DMS53 treated with DMSO at 0.1 percent for 48 hours (cell line): ENCODE data around the gene PADI3.

Source experiments
- DNase-seq: peaks from one replicate; lab custom pipeline; 2025; ENCODE audit not compliant: unreplicated experiment; lab: John Stamatoyannopoulos, UW

PADI3 gene

DNA sequence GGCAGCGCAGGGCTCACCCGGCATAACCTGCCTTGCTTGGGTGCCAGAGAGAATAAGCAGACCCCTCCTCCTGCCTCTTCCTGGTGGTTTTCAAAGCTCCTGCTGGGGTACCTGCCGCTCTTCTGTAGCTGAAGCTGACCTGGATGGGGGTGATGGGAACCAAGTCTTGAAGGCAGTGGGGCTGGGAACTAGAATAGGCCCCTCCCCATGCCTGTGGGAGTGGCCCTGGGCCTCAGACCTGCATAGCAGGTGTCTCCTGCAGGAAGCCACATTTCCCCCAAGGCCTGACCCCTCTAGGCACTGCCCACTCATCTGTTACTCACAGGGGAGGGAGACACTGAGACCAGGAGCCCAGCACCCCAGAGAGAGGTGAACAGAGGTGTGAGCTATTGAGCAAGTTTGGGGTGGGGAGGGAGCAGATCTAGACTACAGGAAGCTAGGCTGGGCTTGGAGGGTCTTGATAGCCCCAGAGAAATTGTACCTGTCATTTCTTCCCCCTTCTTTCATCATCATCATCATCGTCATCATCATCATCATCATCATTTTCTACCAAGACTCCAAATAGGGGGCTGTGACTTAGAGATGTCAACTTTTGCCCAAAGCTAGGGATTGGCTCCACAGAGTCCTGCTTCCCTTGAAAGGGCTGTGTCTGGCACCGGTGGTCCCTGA, 33.9 kb upstream of the PADI3 start:
- DNase-seq: no peak

DNA sequence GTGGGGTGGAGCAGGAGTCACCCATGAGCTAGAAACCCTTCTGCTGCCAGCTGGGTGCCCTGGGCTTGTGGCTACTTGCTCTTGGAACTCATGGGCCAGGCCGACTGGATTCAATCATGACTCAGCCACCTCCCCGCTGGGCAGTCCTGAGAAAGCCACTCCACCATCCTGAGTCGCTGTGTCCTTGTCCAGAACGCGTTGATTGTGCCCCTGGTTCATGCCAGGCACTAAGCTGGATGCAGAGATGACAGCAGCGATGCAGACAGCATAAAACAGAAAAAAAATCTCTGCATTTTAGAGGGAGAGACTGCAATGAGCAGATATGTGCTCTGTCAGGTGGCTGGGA, 33.4 kb upstream of the PADI3 start:
- DNase-seq: no peak

DNA sequence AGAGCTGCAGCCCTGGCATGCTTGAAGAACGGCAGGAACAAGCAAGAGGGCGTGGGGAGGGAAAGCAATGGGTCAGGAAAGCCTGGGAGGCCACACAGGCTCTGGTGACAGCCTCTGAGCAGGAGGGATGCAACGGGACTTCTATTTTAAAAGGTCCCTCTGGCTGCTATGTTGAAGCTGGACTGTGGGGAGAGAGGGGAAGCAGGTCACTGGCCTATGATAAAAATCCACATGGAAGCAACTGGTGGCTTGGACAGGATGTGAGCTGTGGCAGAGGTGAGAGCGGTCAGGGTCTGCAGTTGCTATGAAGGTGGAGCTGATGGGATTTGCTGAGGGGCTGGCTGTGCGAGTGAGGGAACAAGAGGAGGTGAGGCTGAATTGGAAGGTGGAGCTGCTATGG, 32.8 kb upstream of the PADI3 start:
- no peak for DNase-seq

DNA sequence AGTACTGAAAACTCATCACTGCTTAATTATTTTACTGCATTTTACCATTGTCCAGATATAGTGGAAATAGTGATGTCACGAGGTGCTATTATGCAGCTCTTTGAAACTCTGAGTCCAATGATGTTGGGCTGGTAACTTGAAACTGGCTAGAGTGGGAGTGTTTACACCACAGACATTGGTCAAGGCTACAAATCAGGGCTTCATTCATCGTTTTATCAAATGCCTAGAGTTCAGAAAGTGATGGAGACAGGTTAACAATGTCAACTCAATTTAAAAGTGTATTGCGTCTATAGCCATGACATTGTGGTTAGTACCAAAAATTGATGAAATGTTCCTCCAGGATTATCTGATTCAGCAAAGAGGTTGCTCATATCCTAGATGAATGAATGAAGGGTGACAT, 31.3 kb upstream of the PADI3 start:
- DNase-seq: no peak

DNA sequence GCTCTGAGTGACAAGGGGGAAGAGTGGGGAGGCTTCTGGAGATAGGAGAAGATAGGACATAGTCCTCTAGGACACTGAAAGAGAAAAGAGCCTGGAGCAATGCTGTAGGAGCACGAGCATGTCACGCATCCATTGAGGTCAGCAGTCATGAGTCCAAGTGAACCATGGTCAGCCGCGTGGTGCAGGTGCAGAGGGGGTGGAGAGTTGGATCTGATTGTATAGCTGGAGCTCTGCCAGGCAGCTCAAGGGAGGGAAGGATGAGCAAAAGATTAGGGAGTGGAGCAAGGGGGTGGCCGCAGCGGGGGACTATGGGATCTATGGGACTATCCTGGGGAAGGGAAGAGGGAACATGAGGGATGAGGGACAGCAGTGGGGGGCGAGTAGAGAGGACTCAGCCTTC, 30.0 kb upstream of the PADI3 start:
- DNase-seq: no peak

DNA sequence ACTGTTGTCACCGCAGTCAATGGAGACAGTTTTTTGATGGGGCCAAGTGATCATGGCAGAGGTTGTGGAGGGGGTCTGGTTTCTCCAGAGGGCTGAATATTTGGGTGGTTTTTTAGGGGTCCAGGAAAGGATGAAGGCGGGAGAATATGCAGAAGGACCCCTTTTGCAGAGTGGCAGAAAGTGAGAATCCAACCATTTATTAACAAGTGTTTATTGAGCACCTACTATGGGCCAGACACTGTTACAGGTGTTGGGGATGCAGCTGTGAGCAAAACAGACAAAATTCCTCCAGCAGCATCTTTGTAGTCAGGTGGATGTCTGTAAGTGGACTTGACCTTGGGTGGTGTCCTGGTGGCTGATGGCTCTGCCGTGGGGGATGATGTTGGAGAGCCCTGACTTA, 28.6 kb upstream of the PADI3 start:
- no peak for DNase-seq

DNA sequence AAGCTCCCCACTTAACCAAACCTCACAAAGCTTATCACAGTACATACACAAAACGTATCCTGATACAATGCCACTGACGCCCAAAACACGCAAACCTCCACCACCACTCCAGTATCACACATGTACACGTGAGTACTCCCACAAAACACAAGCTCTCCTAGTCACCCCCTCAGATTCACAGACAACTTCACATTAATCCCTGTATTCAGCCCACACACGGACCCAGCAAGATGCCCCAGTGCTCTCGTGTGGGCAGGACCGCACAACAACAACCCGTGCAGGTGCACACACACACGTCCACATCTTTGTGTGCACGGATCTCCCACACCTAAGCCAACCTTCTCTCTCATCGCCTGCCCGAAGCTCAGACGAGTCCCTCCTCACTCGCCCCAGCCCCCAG, 26.3 kb upstream of the PADI3 start:
- DNase-seq: no peak

DNA sequence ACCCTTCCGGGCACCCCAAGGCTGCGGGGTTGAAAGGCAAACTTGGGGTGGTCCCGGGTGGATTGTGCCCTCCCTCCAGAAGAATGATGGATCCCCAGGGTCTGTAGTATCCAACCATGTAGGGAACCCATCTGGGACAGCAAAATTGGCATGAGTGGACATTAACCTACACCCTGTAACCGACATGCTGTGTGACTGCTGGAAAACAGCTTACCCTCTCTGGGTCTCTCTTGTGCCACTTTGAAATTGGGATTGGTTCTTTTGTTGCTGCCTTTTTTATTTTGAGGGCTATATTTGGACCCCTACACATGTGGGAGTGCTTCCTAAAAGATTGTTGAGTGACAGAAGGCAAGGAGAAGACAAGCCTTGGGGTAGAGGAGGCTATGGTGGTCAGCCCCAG, 24.5 kb upstream of the PADI3 start:
- no peak for DNase-seq

DNA sequence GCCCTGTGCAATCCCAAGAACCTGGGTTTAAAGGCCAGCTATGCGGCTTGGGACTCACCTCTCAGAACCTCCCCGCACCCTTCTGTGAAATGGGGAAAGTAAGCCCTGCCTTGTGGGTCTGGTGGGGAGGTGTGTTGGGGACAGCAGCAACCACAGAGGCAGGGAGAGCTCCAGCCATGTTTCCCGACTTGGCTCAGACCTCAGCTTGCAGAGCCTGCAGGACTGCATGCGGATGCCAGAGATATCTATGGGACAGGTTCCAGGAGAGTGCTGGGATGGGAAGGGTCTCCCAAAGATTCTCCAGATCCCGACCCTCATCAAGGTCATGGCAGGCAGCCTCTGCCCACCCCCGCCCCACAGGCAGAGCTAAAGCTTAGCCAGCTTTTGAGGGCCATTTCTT, 23.8 kb upstream of the PADI3 start:
- DNase-seq: no peak

DNA sequence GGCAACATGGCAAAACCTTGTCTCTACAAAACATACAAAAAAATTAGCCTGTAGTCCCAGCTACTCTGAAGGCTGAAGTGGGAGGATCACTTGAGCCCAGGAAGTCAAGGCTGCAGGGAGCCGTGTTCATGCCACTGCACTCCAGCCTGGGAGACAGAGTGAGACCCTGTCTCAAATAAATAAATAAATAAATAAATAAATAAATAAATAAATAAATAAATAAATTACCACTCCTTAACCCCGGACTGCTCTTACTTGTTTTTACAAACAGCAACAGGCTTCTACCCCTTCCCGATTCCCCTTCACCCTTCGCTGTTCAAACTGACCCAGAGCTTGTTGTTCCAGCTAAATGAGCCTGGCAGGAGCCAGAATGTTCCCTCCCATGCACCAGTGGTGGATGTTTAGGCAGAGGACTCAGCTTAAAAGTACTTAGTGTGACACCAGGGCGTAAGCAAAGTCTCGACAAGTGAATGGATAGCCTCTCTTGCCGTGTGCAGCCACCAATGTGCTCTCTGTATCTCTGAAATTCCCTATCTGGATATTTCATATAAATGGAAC, 21.5 kb upstream of the PADI3 start:
- DNase-seq: no peak

DNA sequence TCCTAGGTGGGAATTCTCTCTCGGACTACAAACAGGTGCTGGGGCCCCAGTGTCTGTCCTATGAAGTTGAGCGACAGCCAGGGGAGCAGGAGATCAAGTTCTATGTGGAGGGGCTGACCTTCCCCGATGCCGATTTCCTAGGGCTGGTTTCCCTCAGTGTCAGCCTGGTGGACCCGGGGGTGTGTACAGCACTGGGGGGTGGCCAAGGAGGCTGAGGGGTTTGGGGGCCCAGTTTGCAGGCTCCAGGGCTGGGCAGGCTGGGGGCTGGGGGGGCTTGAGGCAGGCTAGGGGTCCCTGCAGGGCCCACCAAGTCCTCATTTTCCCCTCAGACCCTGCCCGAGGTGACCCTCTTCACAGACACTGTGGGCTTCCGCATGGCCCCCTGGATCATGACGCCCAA, 20.3 kb upstream of the PADI3 start:
- DNase-seq: no peak

DNA sequence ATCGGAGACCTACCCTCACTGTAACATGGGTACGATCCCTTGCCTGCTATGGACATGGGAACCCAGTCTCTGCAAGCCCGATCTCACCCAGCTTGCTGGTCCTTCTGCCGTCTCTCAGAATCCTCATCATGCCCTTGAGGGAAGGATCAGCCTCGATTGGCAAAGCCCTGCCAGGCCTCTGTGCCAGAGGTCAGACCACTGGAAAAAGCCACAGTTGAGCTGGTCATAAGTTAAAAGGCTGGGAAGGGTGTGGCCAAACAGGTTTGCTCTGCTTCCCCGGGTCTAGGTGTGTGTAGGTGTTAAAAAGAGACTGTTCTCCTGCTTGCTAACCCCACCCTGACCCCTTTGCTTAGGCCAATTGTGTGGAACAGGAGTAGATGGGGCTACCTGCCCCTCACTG, 19.5 kb upstream of the PADI3 start:
- no peak for DNase-seq

DNA sequence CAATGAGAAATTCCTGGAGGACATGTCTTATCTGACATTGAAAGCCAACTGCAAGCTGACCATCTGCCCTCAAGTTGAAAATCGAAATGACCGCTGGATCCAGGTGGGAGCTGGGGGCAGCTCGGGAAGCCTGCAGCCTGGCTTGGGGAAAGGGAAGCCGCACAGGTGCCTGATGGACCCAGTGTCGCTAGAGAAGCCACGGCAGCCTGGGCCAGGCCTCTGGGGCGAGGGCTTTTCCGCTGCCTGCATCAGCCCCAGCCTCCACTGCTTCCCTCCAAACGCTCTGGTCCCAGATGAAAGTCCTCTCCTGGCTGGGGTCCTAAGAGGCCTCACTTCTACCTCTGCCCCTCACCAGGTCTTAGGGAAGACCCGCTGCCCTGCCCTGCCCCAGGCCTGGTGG, 18.8 kb upstream of the PADI3 start:
- no peak for DNase-seq

DNA sequence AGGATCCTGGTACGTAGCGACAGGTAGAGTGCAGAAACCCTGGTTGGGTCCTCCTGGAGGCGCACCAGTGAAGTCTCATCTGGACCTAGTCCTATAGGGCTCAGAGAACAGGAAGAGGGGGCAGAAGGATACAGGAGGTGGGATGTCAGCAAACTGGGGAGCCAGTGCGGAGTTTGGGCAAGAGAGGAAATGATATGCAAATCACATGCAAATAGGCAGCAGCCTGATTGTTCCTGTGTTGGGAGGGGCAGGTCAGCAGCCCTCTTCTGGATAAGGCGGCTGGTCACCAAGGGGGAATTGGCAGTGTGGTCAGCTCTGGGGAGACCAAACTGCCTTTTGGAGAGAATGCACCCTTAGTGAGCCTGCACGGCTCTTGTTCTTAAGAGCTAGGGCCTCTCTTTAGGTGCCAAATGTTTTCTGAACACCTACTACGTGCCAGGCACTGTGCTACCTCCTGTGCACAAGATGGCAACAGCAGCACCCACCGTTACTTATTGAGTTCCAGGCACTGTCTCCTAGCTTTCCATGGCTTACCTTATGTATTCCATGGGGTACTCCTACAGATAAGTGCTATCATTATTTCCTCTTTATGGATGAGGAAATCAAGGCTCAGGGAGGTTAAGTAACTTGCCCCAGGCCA, 18.1 kb upstream of the PADI3 start:
- no peak for DNase-seq

DNA sequence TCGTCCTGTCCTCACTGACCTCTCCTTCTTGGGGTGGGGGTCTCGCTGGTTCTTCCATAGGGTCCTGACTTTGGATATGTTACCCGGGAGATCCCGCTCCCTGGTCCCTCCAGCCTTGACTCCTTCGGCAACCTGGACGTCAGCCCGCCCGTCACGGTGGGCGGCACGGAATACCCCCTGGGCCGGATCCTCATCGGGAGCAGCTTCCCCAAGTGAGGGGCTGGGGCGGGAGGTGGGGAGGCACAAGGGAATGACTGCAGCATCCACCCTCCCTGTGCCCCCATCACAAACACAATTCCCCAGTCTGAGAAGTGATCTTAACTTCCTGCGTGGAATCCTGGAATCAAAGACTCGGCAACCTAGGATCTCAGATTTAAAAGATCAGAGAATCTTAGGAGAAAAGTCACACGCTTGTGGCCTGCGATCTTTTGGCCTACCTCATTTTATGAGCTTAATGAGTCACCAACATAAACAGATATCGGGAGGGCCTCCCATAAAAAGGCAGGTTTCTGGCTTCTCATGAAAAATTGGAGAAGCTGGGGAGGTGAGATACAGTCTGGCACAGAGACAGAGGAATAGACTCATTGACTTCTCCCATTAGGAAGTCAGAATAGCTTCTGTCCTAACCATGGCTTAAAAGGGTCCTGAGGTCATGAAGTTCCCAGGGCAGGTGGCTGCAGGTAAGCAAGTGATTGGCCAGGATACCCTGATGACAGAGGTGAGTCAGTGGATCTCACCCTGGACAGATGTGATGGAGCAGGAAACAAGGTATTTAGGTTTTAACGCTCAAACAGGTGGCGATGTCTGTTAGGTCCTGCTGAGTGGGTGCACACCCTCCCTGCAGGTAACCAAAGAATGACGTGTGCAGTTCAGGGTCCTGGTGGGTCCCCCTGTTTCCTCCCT, 15.9 kb upstream of the PADI3 start:
- peak; percentile 82 for DNase-seq

DNA sequence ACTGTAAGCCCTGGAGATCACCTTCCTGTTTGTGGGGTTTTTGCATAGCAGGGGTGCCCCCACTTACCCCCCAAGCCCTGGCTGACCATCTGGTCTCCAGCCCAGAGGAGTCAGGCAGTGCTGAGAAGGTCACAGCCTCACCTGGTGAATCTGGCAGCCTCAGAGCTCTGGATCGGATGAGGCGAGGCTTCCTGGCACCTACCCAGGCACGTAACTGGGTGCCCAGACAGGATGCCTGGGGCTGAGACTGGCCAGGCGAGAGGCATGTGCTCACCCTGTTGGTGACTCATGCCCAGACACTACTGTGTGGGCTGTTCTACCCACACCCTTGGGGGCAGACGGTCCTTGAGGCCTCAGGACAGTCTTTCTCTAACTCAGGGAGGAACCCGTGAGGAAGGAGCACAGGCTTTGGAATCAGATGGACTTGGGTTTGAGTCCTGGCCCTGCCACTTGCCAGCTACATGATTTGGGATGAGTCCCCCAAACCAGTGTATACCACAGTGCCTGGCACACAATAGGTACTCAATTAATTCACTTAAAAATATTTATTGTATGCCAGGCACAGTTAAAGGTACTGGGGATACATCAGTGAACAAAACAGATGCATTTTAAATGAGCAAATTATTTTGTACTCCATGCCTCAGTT, 15.1 kb upstream of the PADI3 start:
- DNase-seq: peak; percentile 68

DNA sequence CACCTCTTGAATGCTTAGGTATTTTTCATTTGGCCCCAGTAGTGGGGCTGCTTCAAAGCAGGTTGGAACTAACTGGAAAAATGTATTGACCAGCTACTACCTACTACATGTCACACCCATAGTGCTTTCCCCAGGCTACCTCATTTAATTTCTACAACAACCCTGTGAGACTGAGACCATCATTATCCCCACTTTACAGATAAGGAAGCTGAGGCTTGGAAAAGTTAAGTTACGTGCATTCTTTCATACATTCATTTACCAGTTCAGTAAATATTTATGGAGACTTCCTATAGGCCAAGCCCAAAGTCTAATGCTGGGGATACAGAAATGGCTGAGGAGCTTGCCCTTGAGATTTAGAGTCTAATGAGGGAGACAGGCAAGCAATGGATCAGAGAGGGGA, 14.5 kb upstream of the PADI3 start:
- DNase-seq: no peak

DNA sequence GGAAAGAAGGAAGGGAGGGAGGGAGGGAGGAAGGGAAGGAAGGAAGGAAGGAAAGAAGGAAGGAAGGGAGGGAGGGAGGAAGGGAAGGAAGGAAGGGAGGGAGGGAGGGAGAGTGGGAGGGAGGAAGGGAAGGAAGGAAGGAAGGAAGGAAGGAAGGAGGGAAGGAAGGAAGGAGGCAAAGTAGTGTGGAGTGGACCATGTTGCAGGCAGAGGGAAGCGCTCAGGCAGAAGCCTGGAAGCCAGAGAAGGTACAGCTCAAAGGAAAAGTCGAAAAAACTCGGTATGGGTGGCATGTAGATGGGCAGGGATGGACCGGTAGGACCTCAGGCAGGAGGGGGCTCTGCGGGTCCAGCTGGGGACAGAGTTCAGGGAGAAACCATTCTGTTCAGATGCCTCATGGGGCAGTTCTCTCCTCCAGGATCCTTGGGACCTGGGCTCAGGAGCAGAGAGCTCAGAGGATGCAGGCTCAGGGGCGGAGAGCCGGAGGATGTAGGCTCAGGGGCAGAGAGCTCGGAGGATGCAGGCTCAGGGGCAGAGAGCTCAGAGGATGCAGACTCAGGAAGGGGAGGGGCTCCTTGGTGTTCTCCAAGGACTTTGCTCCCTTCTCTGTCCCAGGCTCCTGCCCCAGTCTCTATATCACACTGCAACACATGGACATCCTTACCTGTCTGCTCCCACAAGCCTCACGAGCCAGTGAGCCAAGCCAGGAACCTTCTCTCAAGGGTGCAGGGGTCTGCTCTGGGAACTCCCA, 13.6 kb upstream of the PADI3 start:
- DNase-seq: no peak

DNA sequence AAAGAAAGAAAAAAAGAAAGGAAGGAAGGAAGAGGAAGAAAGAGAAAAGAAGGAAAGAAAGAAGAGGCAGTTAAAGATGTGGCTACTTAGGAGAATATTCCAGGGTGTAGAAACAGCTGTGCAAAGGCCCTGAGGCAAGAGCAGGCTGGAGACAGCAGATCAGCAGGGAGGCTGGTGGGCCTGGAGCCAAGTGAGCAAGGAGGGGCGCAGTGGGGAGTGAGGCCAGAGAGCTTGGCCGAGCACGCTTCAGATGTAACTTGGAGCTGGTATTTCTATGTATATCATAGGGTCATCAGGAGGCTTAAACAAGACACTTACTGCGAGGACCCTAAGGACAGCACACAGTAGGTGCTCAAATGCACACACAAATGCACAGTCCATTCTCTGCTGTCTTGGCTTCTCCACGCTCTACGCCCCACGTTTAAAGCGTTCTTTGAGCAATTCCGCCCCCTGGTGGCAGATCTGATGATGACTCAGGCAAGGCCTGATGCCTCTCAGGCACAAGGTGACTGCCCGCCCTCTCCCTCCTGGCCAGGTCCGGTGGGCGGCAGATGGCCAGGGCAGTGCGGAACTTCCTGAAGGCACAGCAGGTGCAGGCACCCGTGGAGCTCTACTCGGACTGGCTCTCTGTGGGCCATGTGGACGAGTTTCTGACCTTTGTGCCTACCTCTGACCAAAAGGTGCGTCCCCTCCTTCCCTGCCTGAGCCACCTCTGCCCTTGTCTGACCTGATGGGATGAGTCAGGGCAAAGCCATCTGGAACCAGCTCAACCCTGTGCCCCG, 11.9 kb upstream of the PADI3 start:
- DNase-seq: peak; percentile 83

DNA sequence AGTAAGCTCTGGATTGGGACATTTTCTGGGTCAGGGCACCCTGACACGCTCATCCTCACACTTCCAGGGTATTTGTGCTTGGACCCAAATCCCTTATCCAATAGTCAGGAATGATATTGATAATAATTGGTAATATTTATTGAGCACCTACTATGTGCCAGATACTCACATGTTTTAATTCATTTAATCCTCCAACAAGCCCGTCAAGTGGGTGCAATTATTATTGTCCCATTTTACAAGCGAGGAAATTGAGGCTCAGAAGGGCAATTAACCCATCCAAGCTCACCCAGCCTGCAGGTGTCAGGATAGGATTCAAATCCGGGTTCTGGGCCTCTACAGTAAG, 11.4 kb upstream of the PADI3 start:
- no peak for DNase-seq
